Body of pancreas (tissue), 4 donors: Measurements from ENCODE around the gene POP4.

ENCODE experiments used
- CTCF ChIP-seq, 7 experiments: fragments of 450-650 bp in 4 of 7; fragments of 200-600 bp in 3 of 7; sonication (generic) in 3 of 7; IDR thresholded peaks; one replicate each; pipeline ENCODE4 v1.5.1; 2016 to 2019; ENCODE audit warnings: antibody characterized with exemption in 7 of 7
- POLR2A ChIP-seq, 3 donors: fragments of 450-650 bp; IDR thresholded peaks; one replicate each; pipeline ENCODE4 v1.6.1; 2016; ENCODE audit warnings: antibody characterized with exemption in 3 of 3, mild to moderate bottlenecking in 2 of 3

- TF ChIP-seq POLR2A (IDR thresholded peaks at IDR 0.05) (no peak), CTCF (IDR thresholded peaks at IDR 0.05) (no peak)
Observed at GRCh38 chr19:29591670-29592069, 14.4 kb upstream of the POP4 start.
